Neural cell (in vitro differentiated cells): Measurements from ENCODE around the gene CREBL2. TPM values are rescaled to one million over a fixed set of nuclear protein-coding genes. Genes with fewer than 3 reads are reported as not detected.
"Not testable (repeated sequence)": the region's sequence is repeated elsewhere in the genome, so short reads cannot be mapped to it uniquely, and the experiment has no call there.

Experiments used
- H2AFZ ChIP-seq: fragments of 200-600, 300-800 bp; sonication (generic), shearing (Covaris generic); 2 replicates; pipeline ENCODE4 v1.6.0; 2014; ENCODE audit warnings: low read depth, mild to moderate bottlenecking, antibody characterized with exemption, low read length, moderate library complexity
- H3F3A ChIP-seq: fragments of 200-600 bp; shearing (Covaris generic); 2 replicates; pipeline ENCODE4 v1.6.1; 2016; ENCODE audit warnings: mild to moderate bottlenecking, moderate library complexity, mixed read lengths, antibody characterized with exemption, low read length; ENCODE audit not compliant: insufficient read depth, poor library complexity, severe bottlenecking
- H3K27ac ChIP-seq: fragments of 200-600, 300-800 bp; sonication (generic), shearing (Covaris generic); 2 replicates; pipeline ENCODE4 v1.5.1; 2014; ENCODE audit warnings: mild to moderate bottlenecking, low read length, moderate library complexity
- H3K27me3 ChIP-seq: fragments of 300-800, 200-600 bp; sonication (generic), shearing (Covaris generic); 2 replicates; pipeline ENCODE4 v1.6.0; 2014; ENCODE audit warnings: mild to moderate bottlenecking, low read depth, low read length, moderate library complexity; ENCODE audit not compliant: insufficient read depth
- H3K36me3 ChIP-seq: fragments of 300-800, 200-600 bp; sonication (generic), shearing (Covaris generic); 2 replicates; pipeline ENCODE4 v1.5.1; 2014; ENCODE audit warnings: mild to moderate bottlenecking, antibody characterized with exemption, low read length, moderate library complexity; ENCODE audit not compliant: insufficient read depth
- H3K4me2 ChIP-seq: fragments of 300-800, 200-600 bp; sonication (generic), shearing (Covaris generic); 2 replicates; pipeline ENCODE4 v1.6.0; 2014; ENCODE audit warnings: mild to moderate bottlenecking, low read length
- H3K4me3 ChIP-seq: fragments of 300-800, 200-600 bp; sonication (generic), shearing (Covaris generic); 2 replicates; pipeline ENCODE4 v1.5.1; 2014; ENCODE audit warnings: mild to moderate bottlenecking, low read length, moderate library complexity
- H3K79me2 ChIP-seq: fragments of 200-600 bp; shearing (Covaris generic); replicated peaks from 2 replicates; pipeline ENCODE4 v1.6.0; 2014; ENCODE audit warnings: mild to moderate bottlenecking, low read length, moderate library complexity; ENCODE audit not compliant: insufficient read depth
- H3K9ac ChIP-seq: fragments of 300-800, 200-600 bp; sonication (generic), shearing (Covaris generic); 2 replicates; pipeline ENCODE4 v1.6.1; 2016; ENCODE audit warnings: mild to moderate bottlenecking, low read length, mixed read lengths
- H3K9me2 ChIP-seq: fragments of 200-600 bp; shearing (Covaris generic); 2 replicates; pipeline ENCODE4 v1.6.1; 2016; ENCODE audit warnings: mild to moderate bottlenecking, low read length, mixed read lengths; ENCODE audit not compliant: insufficient read depth
- H3K9me3 ChIP-seq: fragments of 200-600, 300-800 bp; sonication (generic), shearing (Covaris generic); 2 replicates; pipeline ENCODE4 v1.6.1; 2016; ENCODE audit warnings: mild to moderate bottlenecking, mixed run types, low read length, moderate library complexity, mixed read lengths
- H4K20me1 ChIP-seq: fragments of 200-600 bp; shearing (Covaris generic); 2 replicates; pipeline ENCODE4 v1.6.1; 2016; ENCODE audit warnings: mild to moderate bottlenecking, mixed run types; ENCODE audit not compliant: insufficient read depth
- CTCF ChIP-seq: fragments of 450-650 bp; IDR thresholded peaks from 2 replicates; pipeline ENCODE4 v1.5.1; 2014; ENCODE audit warnings: antibody characterized with exemption, mild to moderate bottlenecking, moderate library complexity; ENCODE audit not compliant: poor library complexity, severe bottlenecking
- EP300 ChIP-seq: fragments of 450-650 bp; conservative IDR thresholded peaks from 2 replicates; pipeline ENCODE4 v1.6.1; 2014; ENCODE audit warnings: antibody characterized with exemption, mild to moderate bottlenecking, moderate library complexity; ENCODE audit not compliant: poor library complexity, severe bottlenecking
- EZH2 ChIP-seq: fragments of 200-600, 300-800 bp; shearing (Covaris generic), sonication (generic); IDR thresholded peaks from 2 replicates; pipeline ENCODE4 v1.6.1; 2014; ENCODE audit warnings: antibody characterized with exemption, low read length, borderline replicate concordance, mild to moderate bottlenecking; ENCODE audit not compliant: insufficient read depth, poor library complexity, severe bottlenecking
- MXI1 ChIP-seq: fragments of 450-650 bp; conservative IDR thresholded peaks from 2 replicates; pipeline ENCODE4 v1.6.1; 2014; ENCODE audit warnings: antibody characterized with exemption, mild to moderate bottlenecking; ENCODE audit not compliant: poor library complexity, severe bottlenecking
- POLR2AphosphoS5 ChIP-seq: IDR thresholded peaks from 2 replicates; pipeline ENCODE4 v1.6.1; 2012
- RAD21 ChIP-seq: fragments of 450-650 bp; conservative IDR thresholded peaks from 2 replicates; pipeline ENCODE4 v1.6.1; 2014; ENCODE audit warnings: antibody characterized with exemption, mild to moderate bottlenecking, moderate library complexity
- REST ChIP-seq: IDR thresholded peaks from 2 replicates; pipeline ENCODE4 v1.6.1; 2012; ENCODE audit warnings: borderline replicate concordance
- SMC3 ChIP-seq: fragments of 450-650 bp; conservative IDR thresholded peaks from 2 replicates; pipeline ENCODE4 v1.6.1; 2014; ENCODE audit warnings: antibody characterized with exemption, mild to moderate bottlenecking, moderate library complexity; ENCODE audit not compliant: poor library complexity
- TAF1 ChIP-seq: IDR thresholded peaks from 2 replicates; pipeline ENCODE4 v1.6.1; 2012; ENCODE audit warnings: low read depth
- polyA plus RNA-seq: library from polyadenylated mRNA; depleted of rRNA; stranded (reverse); fragments of >200 nt; gene quantifications from 2 replicates; pipeline ENCODE4 v1.2.3, GENCODE V29; 2014

CREBL2 gene
- polyA plus RNA-seq, 1 donor from 2014 or later = 29.9 TPM

DNA sequence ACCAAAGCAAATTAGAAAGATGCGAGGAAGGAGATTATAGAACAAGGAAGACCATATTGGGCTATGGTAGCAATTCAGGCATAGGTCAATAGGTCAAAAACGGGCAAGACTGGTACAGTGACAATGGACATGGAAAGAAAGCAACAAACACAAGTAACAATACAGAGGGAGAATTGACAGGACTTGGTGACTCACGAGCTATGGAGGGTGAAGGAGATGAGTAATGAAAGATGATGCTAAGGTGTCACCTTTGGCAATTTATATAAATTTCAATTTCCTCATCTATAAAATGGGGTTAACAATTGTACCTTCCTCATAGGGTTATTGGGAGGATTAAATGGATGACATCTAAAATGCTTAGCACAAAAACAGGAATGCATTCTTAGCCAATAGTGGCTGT lies 33.9 kb upstream of the CREBL2 start:
- Histone ChIP-seq H4K20me1 (no peaks in the 10 kb centered on the region), H3K9me2 (no peaks in the 10 kb centered on the region), H3K4me3 (no peak overlapping the region), H3K9me3 (no peaks in the 10 kb centered on the region), H3K27ac (no peak overlapping the region), H3F3A (no peaks in the 10 kb centered on the region), H3K9ac (no peak overlapping the region), H3K36me3 (no peaks in the 10 kb centered on the region), H3K4me2 (no peak overlapping the region), H2AFZ (no peak overlapping the region), H3K79me2 (no peaks in the 10 kb centered on the region), H3K27me3 (no peaks in the 10 kb centered on the region)
- TF ChIP-seq EP300 = no peak
- TF ChIP-seq SMC3 = no peak
- no peak for TF ChIP-seq EZH2
- no peak for TF ChIP-seq MXI1
- no peak for TF ChIP-seq RAD21
- no peak for TF ChIP-seq POLR2AphosphoS5
- TF ChIP-seq CTCF = no peak
- no peak for TF ChIP-seq TAF1
- TF ChIP-seq REST = no peak

DNA sequence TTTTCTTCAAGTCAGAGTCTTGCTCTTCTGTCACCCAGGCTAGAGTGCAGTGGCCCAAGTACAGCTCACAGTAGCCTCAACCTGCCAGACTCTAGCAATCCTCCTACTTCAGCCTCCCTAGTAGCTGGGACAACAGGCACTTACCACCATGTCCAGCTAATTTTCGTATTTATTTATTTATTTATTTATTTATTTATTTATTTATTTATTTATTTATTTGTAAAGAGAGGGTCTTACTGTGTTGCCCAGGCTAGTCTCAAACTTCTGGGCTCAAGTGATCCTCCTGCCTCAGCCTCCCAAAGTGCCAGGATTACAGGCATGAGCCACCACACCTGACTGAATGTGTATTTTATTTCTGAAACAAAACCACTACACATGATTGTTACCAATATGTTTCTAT lies 31.0 kb upstream of the CREBL2 start:
- not testable (repeated sequence) for H3K9me3 ChIP-seq, H3F3A ChIP-seq, H3K4me2 ChIP-seq, H3K4me3 ChIP-seq, H3K27ac ChIP-seq, H3K36me3 ChIP-seq, H3K79me2 ChIP-seq, H3K9ac ChIP-seq, H2AFZ ChIP-seq, H4K20me1 ChIP-seq, H3K9me2 ChIP-seq, H3K27me3 ChIP-seq

DNA sequence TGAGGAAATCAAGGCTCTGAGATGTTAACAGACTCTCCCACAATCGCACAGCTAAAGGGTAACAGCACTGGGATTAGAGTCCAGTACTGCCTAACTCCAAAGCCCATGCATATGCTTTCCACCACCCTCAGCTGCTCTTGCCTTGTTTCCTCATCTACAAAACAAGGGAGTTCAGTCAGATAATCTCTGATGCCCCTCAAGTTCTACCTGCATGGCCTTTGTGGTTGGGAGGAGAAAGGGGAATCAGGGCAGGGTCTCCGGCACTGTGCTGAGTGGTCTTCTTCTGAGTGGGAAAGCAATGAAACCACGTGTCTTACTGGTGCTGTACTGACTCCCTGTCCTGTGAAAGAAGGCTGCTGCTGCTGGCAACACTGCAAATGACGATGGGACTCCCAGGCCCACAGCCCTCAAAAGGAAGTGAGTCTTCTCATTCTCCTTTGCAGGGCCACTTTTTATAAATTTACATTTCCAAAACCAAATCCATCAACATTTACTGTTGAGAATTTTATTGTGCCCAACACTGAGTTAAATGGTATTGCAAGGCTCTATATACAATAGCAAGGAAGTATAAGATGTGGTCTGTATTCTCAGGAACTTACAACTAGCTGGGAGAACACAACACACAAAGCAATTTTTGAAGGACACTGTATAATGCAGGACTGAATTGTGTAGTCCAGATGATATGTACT lies 29.3 kb upstream of the CREBL2 start:
- Histone ChIP-seq H3K36me3 (no peaks in the 10 kb centered on the region), H3K27ac (no peak overlapping the region), H3K27me3 (no peaks in the 10 kb centered on the region), H3K9me3 (no peaks in the 10 kb centered on the region), H3F3A (no peaks in the 10 kb centered on the region), H4K20me1 (no peaks in the 10 kb centered on the region), H3K9me2 (no peaks in the 10 kb centered on the region), H3K79me2 (no peaks in the 10 kb centered on the region), H3K9ac (no peak overlapping the region), H3K4me3 (no peak overlapping the region), H2AFZ (no peak overlapping the region), H3K4me2 (no peak overlapping the region)
- TF ChIP-seq MXI1 (no peak), SMC3 (no peak)
